Measurements from ENCODE around the gene GRID2.

The GRID2 gene

DNA sequence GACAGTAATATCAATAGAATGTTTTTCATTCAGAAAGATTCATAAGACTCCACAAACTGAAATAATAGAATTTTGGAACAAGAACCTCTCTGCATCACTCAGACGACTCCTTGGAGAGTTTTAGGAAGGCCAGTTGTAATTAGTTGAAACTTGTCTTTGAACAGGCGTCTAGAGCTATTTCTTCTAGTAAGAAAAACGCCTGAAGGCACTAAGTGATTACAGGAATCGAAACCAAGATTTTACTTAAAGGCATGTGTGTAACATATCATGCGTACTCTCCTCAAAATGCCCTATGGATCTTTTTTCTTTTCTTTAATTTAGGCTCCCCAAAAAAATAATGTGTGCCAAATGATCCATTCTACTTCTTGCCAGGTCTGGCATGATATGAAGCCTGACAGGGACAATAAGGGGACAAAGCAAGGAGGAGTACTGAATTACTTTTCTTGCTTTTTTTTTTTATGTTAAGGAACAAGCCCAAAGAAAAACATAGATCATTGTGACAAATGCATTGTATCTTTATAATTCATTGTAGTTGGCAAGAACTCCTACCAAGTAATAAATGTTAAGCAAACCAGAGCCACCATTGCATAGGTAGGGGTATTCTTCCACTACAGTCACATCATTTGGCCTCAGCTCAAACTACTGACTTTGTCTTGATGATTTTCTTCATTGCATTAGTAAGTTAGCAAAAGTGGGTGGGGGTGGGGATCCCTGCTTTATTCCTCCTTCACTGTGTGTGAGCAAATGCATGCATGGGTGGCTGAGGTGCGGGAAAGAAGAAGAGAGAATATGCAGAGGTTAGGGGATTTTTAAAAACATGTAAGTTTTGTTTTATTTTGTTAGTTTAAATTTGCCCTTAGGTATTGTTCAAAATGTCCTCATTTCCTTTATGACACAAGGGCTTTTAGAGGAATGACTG, 1444.9 kb downstream of the GRID2 start:
- H3K36me3 Mint-ChIP-seq (ENCODE audit: low read depth) = no peaks in the 10 kb centered on the region
- ATAC-seq (no peak), DNase-seq (no peak)
- no peaks in the 10 kb centered on the region for H3K9me3 Mint-ChIP-seq
- no peak overlapping the region for H3K4me3 Mint-ChIP-seq
- no peaks in the 10 kb centered on the region for H3K4me1 Mint-ChIP-seq
- H3K27me3 Mint-ChIP-seq = no peaks in the 10 kb centered on the region
- H3K27ac Mint-ChIP-seq = no peak overlapping the region

GRCh38 chr4:93749292-93749761, 1445.6 kb downstream of the GRID2 start:
- Mint-ChIP-seq H3K27ac (no peak overlapping the region), H3K9me3 (no peaks in the 10 kb centered on the region), H3K4me3 (no peak overlapping the region), H3K27me3 (no peaks in the 10 kb centered on the region), H3K4me1 (no peaks in the 10 kb centered on the region), H3K36me3 (ENCODE audit: low read depth) (no peaks in the 10 kb centered on the region)
- no peak for DNase-seq
- ATAC-seq = no peak

GRCh38 chr4:93751411-93751810, 1447.6 kb downstream of the GRID2 start:
- no peaks in the 10 kb centered on the region for H3K9me3 Mint-ChIP-seq
- H3K4me1 Mint-ChIP-seq = no peaks in the 10 kb centered on the region
- no peak overlapping the region for H3K27ac Mint-ChIP-seq
- H3K4me3 Mint-ChIP-seq = no peak overlapping the region
- DNase-seq (no peak), ATAC-seq (no peak)
- no peaks in the 10 kb centered on the region for H3K27me3 Mint-ChIP-seq
- no peaks in the 10 kb centered on the region for H3K36me3 Mint-ChIP-seq (ENCODE audit: low read depth)

- no peak overlapping the region for H3K4me3 Mint-ChIP-seq
- no peaks in the 10 kb centered on the region for H3K4me1 Mint-ChIP-seq
- no peaks in the 10 kb centered on the region for H3K27me3 Mint-ChIP-seq
- H3K9me3 Mint-ChIP-seq = no peaks in the 10 kb centered on the region
- no peak for DNase-seq
- no peaks in the 10 kb centered on the region for H3K36me3 Mint-ChIP-seq (ENCODE audit: low read depth)
- no peak for ATAC-seq
- no peak overlapping the region for H3K27ac Mint-ChIP-seq
These were observed 1452.3 kb downstream of the GRID2 start for GRCh38 chr4:93756101-93756500.

- Mint-ChIP-seq H3K9me3 (no peaks in the 10 kb centered on the region), H3K27ac (no peak overlapping the region), H3K27me3 (no peaks in the 10 kb centered on the region), H3K36me3 (ENCODE audit: low read depth) (no peaks in the 10 kb centered on the region), H3K4me3 (no peak overlapping the region), H3K4me1 (no peaks in the 10 kb centered on the region)
- DNase-seq (no peak), ATAC-seq (no peak)
These were observed 1455.7 kb downstream of the GRID2 start for GRCh38 chr4:93759506-93759905.

DNA sequence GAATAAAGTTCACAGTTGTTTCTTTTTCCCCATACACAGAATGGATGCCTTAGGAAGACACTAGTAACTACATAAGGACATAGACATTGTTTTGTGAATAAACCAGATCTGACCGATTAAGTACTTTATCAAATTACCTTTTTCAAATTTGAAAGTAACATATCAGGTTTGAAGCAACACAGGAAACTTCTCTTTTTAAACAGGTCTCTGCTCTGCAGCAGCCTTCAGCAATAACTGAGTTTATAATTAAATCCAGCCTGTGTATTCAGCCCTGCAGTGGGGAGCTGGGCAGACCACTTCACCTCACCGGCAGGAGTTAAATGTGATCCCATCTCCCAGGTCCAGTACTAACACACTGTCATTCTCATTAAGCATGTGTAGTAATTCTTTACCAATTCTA, 1456.5 kb downstream of the GRID2 start:
- ATAC-seq = no peak
- H3K36me3 Mint-ChIP-seq (ENCODE audit: low read depth) = no peaks in the 10 kb centered on the region
- H3K9me3 Mint-ChIP-seq = no peaks in the 10 kb centered on the region
- H3K27ac Mint-ChIP-seq = no peak overlapping the region
- no peaks in the 10 kb centered on the region for H3K27me3 Mint-ChIP-seq
- H3K4me1 Mint-ChIP-seq = no peaks in the 10 kb centered on the region
- no peak for DNase-seq
- H3K4me3 Mint-ChIP-seq = no peak overlapping the region

- DNase-seq = no peak
- no peak for ATAC-seq
- Mint-ChIP-seq H3K36me3 (ENCODE audit: low read depth) (no peaks in the 10 kb centered on the region), H3K27ac (no peak overlapping the region), H3K4me3 (no peak overlapping the region), H3K4me1 (no peaks in the 10 kb centered on the region), H3K27me3 (no peaks in the 10 kb centered on the region), H3K9me3 (no peaks in the 10 kb centered on the region)
These were observed 1457.5 kb downstream of the GRID2 start for GRCh38 chr4:93761286-93761685.

DNA sequence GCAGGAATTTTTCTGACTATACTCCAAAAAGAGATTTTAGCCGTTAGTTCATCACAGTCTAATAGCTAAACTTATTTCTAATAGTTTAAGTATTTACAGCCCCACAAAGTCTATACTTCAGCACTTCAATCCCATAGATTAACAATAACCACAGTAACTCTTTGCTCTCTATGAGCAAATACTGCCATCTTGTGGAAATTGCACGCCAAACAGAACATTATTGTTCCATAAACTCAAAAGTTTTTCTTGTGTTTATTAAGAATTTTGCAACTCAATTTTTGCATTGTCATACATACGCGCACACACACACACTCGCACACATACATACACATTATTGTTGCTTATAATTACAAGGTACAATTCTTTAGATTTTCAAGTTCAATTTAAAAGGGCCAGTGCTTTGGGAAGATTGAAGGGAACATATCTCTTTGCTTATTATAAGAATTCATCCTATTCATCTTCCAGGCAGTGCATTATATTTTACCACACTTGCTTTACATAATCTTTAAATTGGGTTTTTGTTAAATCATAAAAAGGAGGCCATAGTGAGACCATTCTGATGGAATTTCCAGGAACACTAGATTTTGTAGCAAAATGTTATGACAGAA, 1461.0 kb downstream of the GRID2 start:
- H3K36me3 Mint-ChIP-seq (ENCODE audit: low read depth) = no peaks in the 10 kb centered on the region
- H3K27ac Mint-ChIP-seq = no peak overlapping the region
- DNase-seq (no peak), ATAC-seq (no peak)
- H3K4me1 Mint-ChIP-seq = no peaks in the 10 kb centered on the region
- H3K27me3 Mint-ChIP-seq = no peaks in the 10 kb centered on the region
- H3K4me3 Mint-ChIP-seq = no peak overlapping the region
- no peaks in the 10 kb centered on the region for H3K9me3 Mint-ChIP-seq

DNA sequence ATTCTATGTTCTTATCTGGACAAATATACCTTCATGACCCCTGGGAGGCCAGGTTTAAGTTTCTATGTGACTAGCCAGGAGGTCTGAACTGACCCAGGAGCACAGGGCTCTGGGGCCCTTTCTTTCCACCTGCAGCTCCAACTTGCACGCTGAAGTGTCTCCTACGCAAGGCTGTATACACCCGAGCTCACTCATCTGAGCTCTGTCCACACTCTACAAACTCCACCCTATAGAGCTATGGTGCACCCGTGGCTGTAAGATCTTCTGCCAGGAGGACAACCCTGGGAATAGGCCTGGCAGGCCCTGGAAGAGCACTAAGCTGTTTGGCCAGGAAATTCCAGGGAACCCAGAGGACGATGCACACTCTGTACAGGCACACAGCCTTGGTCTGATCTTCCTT, 1464.2 kb downstream of the GRID2 start:
- DNase-seq = no peak
- H3K36me3 Mint-ChIP-seq (ENCODE audit: low read depth) = no peaks in the 10 kb centered on the region
- no peaks in the 10 kb centered on the region for H3K27me3 Mint-ChIP-seq
- ATAC-seq = no peak
- no peaks in the 10 kb centered on the region for H3K4me1 Mint-ChIP-seq
- no peaks in the 10 kb centered on the region for H3K9me3 Mint-ChIP-seq
- H3K27ac Mint-ChIP-seq = no peak overlapping the region
- H3K4me3 Mint-ChIP-seq = no peak overlapping the region

DNA sequence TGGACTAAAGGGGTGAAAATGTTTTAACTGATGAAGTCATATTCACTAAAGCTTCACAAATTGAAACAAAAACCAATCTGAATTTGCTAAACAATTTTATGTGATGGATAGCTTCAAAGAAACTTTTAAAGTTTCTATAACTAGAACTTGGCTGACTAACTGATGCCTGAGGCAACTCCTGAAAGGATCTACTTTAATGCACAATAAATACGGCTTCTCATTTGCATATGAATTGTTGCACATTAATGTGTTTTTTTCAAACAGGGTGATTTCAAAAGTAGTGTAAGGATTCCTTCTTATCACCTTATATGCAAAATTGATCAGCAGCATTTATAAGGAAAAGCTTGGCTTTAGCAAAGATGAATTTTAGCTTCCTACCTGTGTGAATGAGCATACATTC, 1466.4 kb downstream of the GRID2 start:
- H3K4me3 Mint-ChIP-seq = no peak overlapping the region
- ATAC-seq = no peak
- H3K36me3 Mint-ChIP-seq (ENCODE audit: low read depth) = no peaks in the 10 kb centered on the region
- H3K9me3 Mint-ChIP-seq = no peaks in the 10 kb centered on the region
- no peak for DNase-seq
- no peaks in the 10 kb centered on the region for H3K27me3 Mint-ChIP-seq
- H3K4me1 Mint-ChIP-seq = no peaks in the 10 kb centered on the region
- H3K27ac Mint-ChIP-seq = no peak overlapping the region

- DNase-seq (no peak), ATAC-seq (no peak)
- Mint-ChIP-seq H3K4me1 (no peaks in the 10 kb centered on the region), H3K9me3 (no peaks in the 10 kb centered on the region), H3K27ac (no peak overlapping the region), H3K36me3 (ENCODE audit: low read depth) (no peaks in the 10 kb centered on the region), H3K4me3 (no peak overlapping the region), H3K27me3 (no peaks in the 10 kb centered on the region)
These were observed 1468.1 kb downstream of the GRID2 start for GRCh38 chr4:93771640-93772411.

- Mint-ChIP-seq H3K36me3 (ENCODE audit: low read depth) (no peaks in the 10 kb centered on the region), H3K4me3 (no peak overlapping the region), H3K27me3 (no peaks in the 10 kb centered on the region), H3K9me3 (no peaks in the 10 kb centered on the region), H3K27ac (no peak overlapping the region), H3K4me1 (no peaks in the 10 kb centered on the region)
- DNase-seq (no peak), ATAC-seq (no peak)
These were observed 1469.1 kb downstream of the GRID2 start for GRCh38 chr4:93772858-93773257.

- Mint-ChIP-seq H3K27ac (no peak overlapping the region), H3K36me3 (ENCODE audit: low read depth) (no peaks in the 10 kb centered on the region), H3K27me3 (no peaks in the 10 kb centered on the region), H3K4me3 (no peak overlapping the region), H3K9me3 (no peaks in the 10 kb centered on the region), H3K4me1 (no peaks in the 10 kb centered on the region)
- ATAC-seq (no peak), DNase-seq (no peak)
These were observed 1471.8 kb downstream of the GRID2 start for GRCh38 chr4:93775551-93775950.

DNA sequence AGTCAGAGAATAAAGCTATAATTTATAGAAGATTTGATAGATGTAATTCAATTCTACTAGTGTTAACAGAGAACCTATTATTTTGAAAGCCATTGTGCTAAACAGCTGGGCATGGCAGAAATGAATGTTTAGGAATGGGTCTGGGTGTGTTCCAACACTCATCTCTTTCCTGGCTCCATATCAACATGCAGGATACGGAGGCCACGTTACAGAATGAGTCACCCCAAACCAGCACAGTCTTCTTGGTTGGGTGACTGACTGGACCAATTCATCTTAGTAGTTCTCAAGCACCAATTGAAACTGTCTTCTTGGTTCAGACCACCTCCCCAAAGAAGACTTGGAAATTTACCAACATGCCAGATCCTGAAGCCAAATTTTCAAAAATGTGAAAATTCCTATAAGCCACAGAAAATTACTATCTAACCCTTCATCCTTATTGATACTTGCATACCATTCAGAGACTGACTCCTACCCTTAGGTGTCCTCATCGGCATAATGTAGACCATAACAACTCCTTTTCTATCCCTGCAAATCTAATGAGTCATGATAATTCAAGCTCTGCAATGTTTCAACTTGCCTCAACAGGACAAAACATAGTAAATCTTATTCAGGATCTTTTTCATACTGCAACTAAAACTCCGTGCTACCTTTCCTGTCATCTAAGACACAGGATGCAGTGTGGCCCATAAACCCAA, 1472.8 kb downstream of the GRID2 start:
- H3K36me3 Mint-ChIP-seq (ENCODE audit: low read depth) = no peaks in the 10 kb centered on the region
- DNase-seq = no peak
- H3K4me3 Mint-ChIP-seq = no peak overlapping the region
- H3K9me3 Mint-ChIP-seq = no peaks in the 10 kb centered on the region
- no peak for ATAC-seq
- no peak overlapping the region for H3K27ac Mint-ChIP-seq
- H3K27me3 Mint-ChIP-seq = no peaks in the 10 kb centered on the region
- H3K4me1 Mint-ChIP-seq = no peaks in the 10 kb centered on the region

Measured in activated naive CD8-positive, alpha-beta T cell treated with anti-CD3 and anti-CD28 coated beads, Interleukin-2, amount 50 U/mL, for 24 hours (primary cell).